IMR-90 (cell line): ENCODE data around the gene MS4A10.

Experiments used
- CEBPB ChIP-seq: IDR thresholded peaks from 2 replicates; pipeline ENCODE4 v1.6.1; 2012; ENCODE audit warnings: low read depth, low read length, improper control_type of control experiment
- FOS ChIP-seq: fragments of 150-350 bp; IDR thresholded peaks from 2 replicates; pipeline ENCODE4 v1.6.1; 2016; ENCODE audit warnings: low read depth, low read length
- MAFK ChIP-seq: IDR thresholded peaks from 2 replicates; pipeline ENCODE4 v1.6.1; 2012; ENCODE audit warnings: low read depth, low read length, improper control_type of control experiment
- MAZ ChIP-seq: IDR thresholded peaks from 2 replicates; pipeline ENCODE4 v1.6.1; 2012; ENCODE audit warnings: low read depth, mild to moderate bottlenecking, low read length, improper control_type of control experiment, moderate library complexity, borderline replicate concordance
- MXI1 ChIP-seq: IDR thresholded peaks from 2 replicates; pipeline ENCODE4 v1.6.1; 2012; ENCODE audit warnings: low read depth, mild to moderate bottlenecking, low read length, moderate library complexity, borderline replicate concordance
- POLR2A ChIP-seq: IDR thresholded peaks from 2 replicates; pipeline ENCODE4 v1.6.1; 2012; ENCODE audit warnings: mild to moderate bottlenecking, low read depth, low read length
- RAD21 ChIP-seq: IDR thresholded peaks from 2 replicates; pipeline ENCODE4 v1.6.1; 2012; ENCODE audit warnings: low read length, improper control_type of control experiment
- RFX5 ChIP-seq: IDR thresholded peaks from 2 replicates; pipeline ENCODE4 v1.8.0; 2012; ENCODE audit warnings: low read depth, mild to moderate bottlenecking, low read length, moderate library complexity
- SMC3 ChIP-seq: fragments of 150-350 bp; IDR thresholded peaks from 2 replicates; pipeline ENCODE4 v1.6.1; 2016; ENCODE audit warnings: low read depth, mild to moderate bottlenecking, antibody characterized with exemption, low read length, moderate library complexity
- TF ChIP-seq, protein P1 (sequence below): conservative IDR thresholded peaks from 2 replicates; pipeline ENCODE4 v1.5.1; 2012; ENCODE audit warnings: mild to moderate bottlenecking, low read depth, low read length, improper control_type of control experiment

DNA sequence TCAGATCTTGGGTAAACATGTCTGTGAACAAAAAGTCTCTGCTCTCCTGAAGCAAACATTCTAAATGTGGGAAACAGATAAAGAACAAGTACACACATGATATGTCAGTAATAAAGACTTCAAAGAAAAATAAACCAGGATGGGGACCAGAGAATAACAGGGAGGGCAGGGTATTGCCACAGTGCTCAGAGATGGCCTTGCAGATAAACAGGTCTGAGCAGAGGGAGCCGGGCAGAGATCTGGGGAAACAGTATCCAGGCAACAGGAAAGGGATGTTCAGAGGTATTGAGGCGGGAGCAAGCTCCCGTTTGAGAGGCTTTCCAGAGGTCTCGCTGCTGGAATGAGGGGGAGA, 59.7 kb downstream of the MS4A10 start:
- no peak for TF ChIP-seq POLR2A
- TF ChIP-seq, protein P1, sequence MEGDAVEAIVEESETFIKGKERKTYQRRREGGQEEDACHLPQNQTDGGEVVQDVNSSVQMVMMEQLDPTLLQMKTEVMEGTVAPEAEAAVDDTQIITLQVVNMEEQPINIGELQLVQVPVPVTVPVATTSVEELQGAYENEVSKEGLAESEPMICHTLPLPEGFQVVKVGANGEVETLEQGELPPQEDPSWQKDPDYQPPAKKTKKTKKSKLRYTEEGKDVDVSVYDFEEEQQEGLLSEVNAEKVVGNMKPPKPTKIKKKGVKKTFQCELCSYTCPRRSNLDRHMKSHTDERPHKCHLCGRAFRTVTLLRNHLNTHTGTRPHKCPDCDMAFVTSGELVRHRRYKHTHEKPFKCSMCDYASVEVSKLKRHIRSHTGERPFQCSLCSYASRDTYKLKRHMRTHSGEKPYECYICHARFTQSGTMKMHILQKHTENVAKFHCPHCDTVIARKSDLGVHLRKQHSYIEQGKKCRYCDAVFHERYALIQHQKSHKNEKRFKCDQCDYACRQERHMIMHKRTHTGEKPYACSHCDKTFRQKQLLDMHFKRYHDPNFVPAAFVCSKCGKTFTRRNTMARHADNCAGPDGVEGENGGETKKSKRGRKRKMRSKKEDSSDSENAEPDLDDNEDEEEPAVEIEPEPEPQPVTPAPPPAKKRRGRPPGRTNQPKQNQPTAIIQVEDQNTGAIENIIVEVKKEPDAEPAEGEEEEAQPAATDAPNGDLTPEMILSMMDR = no peak
- no peak for TF ChIP-seq FOS
- TF ChIP-seq MAZ = no peak
- no peak for TF ChIP-seq MXI1
- TF ChIP-seq RAD21 = no peak
- no peak for TF ChIP-seq RFX5
- no peak for TF ChIP-seq MAFK
- TF ChIP-seq CEBPB = no peak
- no peak for TF ChIP-seq SMC3
